Mesothelial cell of epicardium (in vitro differentiated cells): ENCODE measurements around the gene MRPS18B. TPM values are rescaled to one million over a fixed set of nuclear protein-coding genes. Genes with fewer than 3 reads are reported as not detected.

Source experiments
- DNase-seq, 2 experiments: peaks; one replicate each; pipeline ENCODE4 v3.0.0; 2021; ENCODE audit warnings: low spot score in 2 of 2; ENCODE audit not compliant: unreplicated experiment in 2 of 2
- H3K27ac Mint-ChIP-seq: 2 replicates; pipeline ENCODE4 v1.8.0; 2021; ENCODE audit warnings: mixed read lengths
- H3K27me3 Mint-ChIP-seq: 2 replicates; pipeline ENCODE4 v1.8.0; 2021; ENCODE audit warnings: low read depth, mixed read lengths
- H3K36me3 Mint-ChIP-seq: 2 replicates; pipeline ENCODE4 v1.8.0; 2021; ENCODE audit warnings: mixed read lengths
- H3K4me1 Mint-ChIP-seq: 2 replicates; pipeline ENCODE4 v1.8.0; 2021; ENCODE audit warnings: mixed read lengths
- H3K4me3 Mint-ChIP-seq: 2 replicates; pipeline ENCODE4 v1.8.0; 2021; ENCODE audit warnings: mild to moderate bottlenecking, moderate library complexity, mixed read lengths
- H3K9me3 Mint-ChIP-seq: 2 replicates; pipeline ENCODE4 v1.8.0; 2021; ENCODE audit warnings: mixed read lengths
- microRNA-seq: library from miRNA; unstranded; fragments of <30 nt; microRNA quantifications from one replicate; pipeline ENCODE4 v1.2.0, GENCODE V29; 2021; ENCODE audit warnings: inconsistent platforms, mixed read lengths
- total RNA-seq: library from RNA; stranded (reverse); gene quantifications from 3 replicates; pipeline ENCODE4 v1.2.1, GENCODE V29; 2021
- TF ChIP-seq, protein P1 (sequence below): fragments of 200-600 bp; sonication (generic); IDR thresholded peaks from one replicate; pipeline ENCODE4 v1.5.0; 2021; ENCODE audit warnings: antibody characterized with exemption; ENCODE audit not compliant: unreplicated experiment

MRPS18B gene
- total RNA-seq, 1 donor from 2014 or later: 29.8 TPM

DNA sequence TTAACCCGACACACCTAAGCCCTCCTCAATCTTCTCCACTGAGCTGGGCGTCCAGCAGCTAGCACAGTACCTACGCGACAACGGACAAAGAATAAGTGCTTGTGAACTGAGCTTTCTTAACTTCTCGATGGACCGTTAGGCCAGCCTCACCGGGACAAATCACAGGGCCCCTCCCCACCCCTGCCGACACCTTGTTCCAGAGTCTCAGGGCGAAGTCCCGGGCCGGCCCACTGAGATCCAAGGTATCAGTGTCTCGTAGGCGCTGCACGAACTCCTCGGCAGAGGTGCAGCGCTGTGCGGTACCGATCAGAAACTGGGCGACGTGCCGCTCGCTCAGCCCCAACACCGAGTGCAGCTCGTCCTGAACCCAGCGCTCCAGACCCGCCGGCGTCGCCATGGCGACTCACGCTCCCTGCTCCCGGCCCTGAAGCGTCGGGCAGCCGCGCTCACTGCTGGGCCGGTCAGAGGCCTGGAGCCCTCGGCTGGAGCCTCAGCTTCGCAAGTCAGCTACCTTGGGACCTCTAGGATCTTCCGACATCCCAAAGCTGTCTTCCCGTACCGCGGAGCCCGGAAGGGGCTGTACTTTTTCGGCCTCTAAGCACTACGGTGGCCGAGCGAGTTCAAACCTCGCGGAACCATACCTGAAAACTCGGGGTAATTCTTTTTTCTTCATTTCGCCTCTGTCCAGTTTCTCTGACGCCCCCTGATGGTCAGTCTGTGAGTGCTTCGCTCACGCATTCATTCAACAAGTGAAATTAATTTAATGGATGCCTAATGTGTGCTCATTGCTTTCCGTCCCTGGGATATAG is 55.0 kb downstream of the MRPS18B start, which contains the start of gene DHX16:
TSS of gene DHX16 (minus strand) at position 562 of the 809 bp plus-strand sequence. CDS start at position 397, 165 bp downstream.
- peaks cover 25% of the 10 kb centered on the region for H3K36me3 Mint-ChIP-seq
- peak within 1 kb of the TSS; percentile 84 for H3K27ac Mint-ChIP-seq
- no peaks in the 10 kb centered on the region for H3K9me3 Mint-ChIP-seq
- TF ChIP-seq, protein P1, sequence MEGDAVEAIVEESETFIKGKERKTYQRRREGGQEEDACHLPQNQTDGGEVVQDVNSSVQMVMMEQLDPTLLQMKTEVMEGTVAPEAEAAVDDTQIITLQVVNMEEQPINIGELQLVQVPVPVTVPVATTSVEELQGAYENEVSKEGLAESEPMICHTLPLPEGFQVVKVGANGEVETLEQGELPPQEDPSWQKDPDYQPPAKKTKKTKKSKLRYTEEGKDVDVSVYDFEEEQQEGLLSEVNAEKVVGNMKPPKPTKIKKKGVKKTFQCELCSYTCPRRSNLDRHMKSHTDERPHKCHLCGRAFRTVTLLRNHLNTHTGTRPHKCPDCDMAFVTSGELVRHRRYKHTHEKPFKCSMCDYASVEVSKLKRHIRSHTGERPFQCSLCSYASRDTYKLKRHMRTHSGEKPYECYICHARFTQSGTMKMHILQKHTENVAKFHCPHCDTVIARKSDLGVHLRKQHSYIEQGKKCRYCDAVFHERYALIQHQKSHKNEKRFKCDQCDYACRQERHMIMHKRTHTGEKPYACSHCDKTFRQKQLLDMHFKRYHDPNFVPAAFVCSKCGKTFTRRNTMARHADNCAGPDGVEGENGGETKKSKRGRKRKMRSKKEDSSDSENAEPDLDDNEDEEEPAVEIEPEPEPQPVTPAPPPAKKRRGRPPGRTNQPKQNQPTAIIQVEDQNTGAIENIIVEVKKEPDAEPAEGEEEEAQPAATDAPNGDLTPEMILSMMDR: peak; percentile 84
- peak within 1 kb of the TSS; percentile 87 for H3K4me3 Mint-ChIP-seq
- peaks cover 13% of the 10 kb centered on the region for H3K4me1 Mint-ChIP-seq
- DNase-seq: peak; percentile 82 to 91
- H3K27me3 Mint-ChIP-seq: no peaks in the 10 kb centered on the region

Small RNA genes within 50 kb of the gene (microRNA-seq; reads per million reads assigned to microRNA genes)
- 366 reads per million, percentile 72 among the genes with 10 or more reads in this experiment for gene MIR877

Other genes with a start within 250 kb of the MRPS18B start
- gene HLA-E, start 128.3 kb upstream of the MRPS18B start, total RNA-seq: 59.5 to 61.9 TPM (median 61.7 TPM) in 3 replicates
- gene GNL1, start 61.4 kb upstream of the MRPS18B start, total RNA-seq: 88.2 to 93.1 TPM (median 91.9 TPM) in 3 replicates
- 23.7 to 25.5 TPM (median 23.9 TPM) in 3 replicates for gene PRR3, start 60.5 kb upstream of the MRPS18B start, total RNA-seq
- gene ABCF1, start 46.4 kb upstream of the MRPS18B start, total RNA-seq: 71.4 to 73.6 TPM (median 71.5 TPM) in 3 replicates
- gene PPP1R10, start 597 bp upstream of the MRPS18B start, total RNA-seq: 107 to 120 TPM (median 117 TPM) in 3 replicates
- gene ATAT1, start 9.0 kb downstream of the MRPS18B start, total RNA-seq: 51.0 to 57.0 TPM (median 51.2 TPM) in 3 replicates
- gene C6orf136, start 29.3 kb downstream of the MRPS18B start, total RNA-seq: 12.0 to 15.8 TPM (median 15.0 TPM) in 3 replicates
- gene DHX16, start 55.2 kb downstream of the MRPS18B start, total RNA-seq: 23.5 to 26.7 TPM (median 25.2 TPM) in 3 replicates
- gene PPP1R18, start 68.8 kb downstream of the MRPS18B start, total RNA-seq: 28.8 to 30.6 TPM (median 29.5 TPM) in 3 replicates
- 34.6 to 40.2 TPM (median 36.1 TPM) in 3 replicates for gene NRM, start 73.1 kb downstream of the MRPS18B start, total RNA-seq
- gene MDC1, start 99.4 kb downstream of the MRPS18B start, total RNA-seq: 49.7 to 51.9 TPM (median 49.8 TPM) in 3 replicates
- 1,084 to 1,110 TPM (median 1,094 TPM) in 3 replicates for gene TUBB, start 102.5 kb downstream of the MRPS18B start, total RNA-seq
- 96.5 to 101 TPM (median 99.8 TPM) in 3 replicates for gene FLOT1, start 124.8 kb downstream of the MRPS18B start, total RNA-seq
- gene IER3, start 126.7 kb downstream of the MRPS18B start, total RNA-seq: 131 to 136 TPM (median 134 TPM) in 3 replicates